ENCODE results near the gene CLDN1. TPM values are rescaled to one million over a fixed set of nuclear protein-coding genes. Genes with fewer than 3 reads are reported as not detected.

The CLDN1 gene
- total RNA-seq, 2 donors from 2014 or later = 1.4 to 11.4 TPM

DNA sequence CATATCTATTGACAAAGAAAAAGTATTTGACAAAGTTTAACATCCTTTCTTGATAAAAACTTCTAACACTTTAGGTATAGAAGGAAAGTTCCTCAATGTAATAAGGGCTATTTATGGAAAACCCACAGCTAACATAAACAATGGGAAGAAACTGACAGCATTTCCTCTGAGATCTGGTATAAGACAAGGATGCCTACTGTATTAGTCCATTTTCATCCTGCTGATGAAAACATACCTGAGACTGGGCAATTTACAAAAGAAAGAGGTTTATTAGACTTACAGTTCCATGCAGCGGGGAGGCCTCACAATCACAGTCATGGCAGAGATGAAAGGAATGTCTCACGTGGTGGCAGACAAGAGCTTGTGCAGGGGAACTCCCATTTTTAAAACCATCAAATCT is 17.8 kb upstream of the CLDN1 start:
- Mint-ChIP-seq H3K36me3 (peaks cover 5 to 10% of the 10 kb centered on the region in 2 donors), H3K9me3 (peaks cover 0 to 8% of the 10 kb centered on the region in 2 donors), H3K27ac (no peak overlapping the region)
- DNase-seq (ENCODE audit: low spot score in 2 of 2) (no peak), ATAC-seq (no peak)

- H3K36me3 Mint-ChIP-seq = peaks cover 5 to 10% of the 10 kb centered on the region in 2 donors
- H3K9me3 Mint-ChIP-seq = peaks cover 0 to 8% of the 10 kb centered on the region in 2 donors
- ATAC-seq = peak; percentile 45 to 63
- no peak overlapping the region for H3K27ac Mint-ChIP-seq
- DNase-seq (ENCODE audit: low spot score in 2 of 2) = no peak
Observed at GRCh38 chr3:190339130-190339529, 16.9 kb upstream of the CLDN1 start.

DNA sequence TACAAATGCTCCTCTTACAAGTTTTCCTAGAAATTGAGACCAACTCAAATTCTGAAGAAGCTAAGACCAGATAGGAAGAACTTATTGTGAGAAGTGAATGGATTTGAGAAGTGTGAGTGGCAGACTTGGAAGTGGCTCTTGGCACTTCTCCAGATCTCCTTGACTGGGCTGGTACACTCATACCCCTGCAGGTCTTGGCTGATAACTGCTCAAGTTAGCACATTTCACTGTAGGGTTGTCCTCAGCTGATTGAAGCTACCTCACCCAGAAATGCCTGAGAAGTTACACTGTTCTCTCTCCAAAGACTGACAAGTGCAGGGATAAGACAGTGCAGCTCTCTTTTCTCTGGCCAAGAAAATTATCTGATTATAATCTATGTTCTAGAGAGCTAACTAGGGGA is 16.5 kb upstream of the CLDN1 start:
- no peak overlapping the region for H3K27ac Mint-ChIP-seq
- ATAC-seq (no peak), DNase-seq (ENCODE audit: low spot score in 2 of 2) (no peak)
- peaks cover 5 to 10% of the 10 kb centered on the region in 2 donors for H3K36me3 Mint-ChIP-seq
- peaks cover 0 to 8% of the 10 kb centered on the region in 2 donors for H3K9me3 Mint-ChIP-seq

GRCh38 chr3:190337301-190337700 is 15.1 kb upstream of the CLDN1 start:
- no peak overlapping the region for H3K27ac Mint-ChIP-seq
- peaks cover 5 to 10% of the 10 kb centered on the region in 2 donors for H3K36me3 Mint-ChIP-seq
- peaks cover 0 to 8% of the 10 kb centered on the region in 2 donors for H3K9me3 Mint-ChIP-seq
- no peak for ATAC-seq
- no peak for DNase-seq (ENCODE audit: low spot score in 2 of 2)

- peaks cover 0 to 8% of the 10 kb centered on the region in 2 donors for H3K9me3 Mint-ChIP-seq
- DNase-seq (ENCODE audit: low spot score in 2 of 2) (no peak), ATAC-seq (no peak)
- H3K27ac Mint-ChIP-seq = no peak overlapping the region
- H3K36me3 Mint-ChIP-seq = peaks cover 5 to 10% of the 10 kb centered on the region in 2 donors
Observed at GRCh38 chr3:190336516-190337189, 14.4 kb upstream of the CLDN1 start.

DNA sequence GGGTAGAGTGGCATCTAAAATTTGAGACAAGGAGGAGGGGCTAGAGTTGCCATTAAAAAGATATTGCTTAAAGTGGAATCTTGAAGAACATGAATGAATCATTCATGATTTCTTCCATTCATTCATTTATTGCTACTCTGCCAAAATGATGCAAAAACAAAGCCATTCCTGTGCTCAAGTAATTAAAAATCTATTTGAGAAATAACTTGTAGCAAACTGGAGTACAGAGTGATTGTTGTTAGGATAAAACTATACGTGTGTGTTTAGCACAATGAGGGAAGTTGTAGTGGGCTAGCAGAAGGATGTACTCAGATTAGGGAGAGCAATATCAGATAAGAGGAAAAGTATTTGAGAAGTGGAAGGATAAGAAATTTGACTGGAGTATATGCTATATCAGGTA is 11.7 kb upstream of the CLDN1 start:
- H3K27ac Mint-ChIP-seq = no peak overlapping the region
- no peaks in the 10 kb centered on the region for H3K9me3 Mint-ChIP-seq
- ATAC-seq = no peak
- DNase-seq (ENCODE audit: low spot score in 2 of 2) = no peak
- no peaks in the 10 kb centered on the region for H3K36me3 Mint-ChIP-seq

- Mint-ChIP-seq H3K27ac (no peak overlapping the region), H3K36me3 (no peaks in the 10 kb centered on the region), H3K9me3 (no peaks in the 10 kb centered on the region)
- ATAC-seq (no peak), DNase-seq (ENCODE audit: low spot score in 2 of 2) (no peak)
Observed at GRCh38 chr3:190330936-190331734, 8.9 kb upstream of the CLDN1 start.

- no peak for DNase-seq (ENCODE audit: low spot score in 2 of 2)
- H3K27ac Mint-ChIP-seq = peak overlapping the region in 1 of 2 donors; percentile 30
- no peaks in the 10 kb centered on the region for H3K9me3 Mint-ChIP-seq
- no peak for ATAC-seq
- peaks cover 0 to under 1% of the 10 kb centered on the region in 2 donors for H3K36me3 Mint-ChIP-seq
Observed at GRCh38 chr3:190326930-190327329, 4.7 kb upstream of the CLDN1 start.

GRCh38 chr3:190326361-190326760 is 4.1 kb upstream of the CLDN1 start:
- DNase-seq (ENCODE audit: low spot score in 2 of 2) = no peak
- peak overlapping the region in 1 of 2 donors; percentile 30 for H3K27ac Mint-ChIP-seq
- no peaks in the 10 kb centered on the region for H3K9me3 Mint-ChIP-seq
- peaks cover 0 to 6% of the 10 kb centered on the region in 2 donors for H3K36me3 Mint-ChIP-seq
- no peak for ATAC-seq

DNA sequence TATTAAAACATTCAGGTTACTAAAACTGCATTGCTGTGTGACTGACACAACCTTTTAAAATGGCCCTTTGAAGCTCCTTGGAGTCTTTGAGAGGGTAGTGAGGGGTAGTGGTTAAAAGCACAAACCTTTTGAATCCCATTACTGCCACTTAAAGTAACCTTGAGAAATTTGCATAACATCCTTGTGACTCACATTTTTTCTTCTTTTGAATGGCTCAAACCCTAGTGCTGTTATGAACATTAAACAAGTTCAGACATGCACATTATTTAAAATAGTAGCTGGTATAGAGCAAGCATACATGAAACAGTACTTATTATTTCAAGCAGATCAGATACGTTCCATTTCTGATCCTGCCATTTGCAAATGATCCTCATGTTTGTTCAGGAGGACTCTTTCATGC is 3.7 kb upstream of the CLDN1 start:
- Mint-ChIP-seq H3K27ac (peak overlapping the region in 1 of 2 donors; percentile 30), H3K36me3 (peaks cover 0 to 11% of the 10 kb centered on the region in 2 donors), H3K9me3 (no peaks in the 10 kb centered on the region)
- ATAC-seq (peak; percentile 60 to 66), DNase-seq (ENCODE audit: low spot score in 2 of 2) (no peak)

DNA sequence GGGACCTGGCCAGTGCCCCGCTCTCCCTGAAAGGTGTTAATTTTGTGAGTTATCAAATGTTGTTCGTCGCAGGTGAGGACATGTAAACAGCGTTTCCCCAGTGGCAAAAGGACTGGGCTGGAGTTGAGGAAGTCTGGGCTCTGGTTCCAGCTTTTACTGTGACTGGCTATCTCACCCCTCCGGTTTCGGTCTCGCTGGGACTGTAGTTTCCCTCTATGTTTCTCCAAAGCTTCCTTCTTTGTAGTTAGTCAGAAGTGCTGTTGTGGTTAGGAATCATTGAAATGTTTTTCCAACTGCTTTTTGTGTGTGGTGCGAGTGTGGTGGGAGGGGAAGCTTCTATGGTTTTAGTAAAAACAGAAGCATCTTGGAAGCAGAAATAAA is 990 bp upstream of the CLDN1 start:
- H3K9me3 Mint-ChIP-seq = no peaks in the 10 kb centered on the region
- peak overlapping the region in 1 of 2 donors; percentile 1 for H3K27ac Mint-ChIP-seq
- peaks cover 0 to 13% of the 10 kb centered on the region in 2 donors for H3K36me3 Mint-ChIP-seq
- no peak for DNase-seq (ENCODE audit: low spot score in 2 of 2)
- ATAC-seq = no peak

GRCh38 chr3:190322604-190323245 is 479 bp upstream of the CLDN1 start:
- Mint-ChIP-seq H3K36me3 (peaks cover 0 to 13% of the 10 kb centered on the region in 2 donors), H3K27ac (peak overlapping the region; percentile 1 to 47), H3K9me3 (no peaks in the 10 kb centered on the region)
- no peak for DNase-seq (ENCODE audit: low spot score in 2 of 2)
- ATAC-seq = no peak

GRCh38 chr3:190320594-190321362 is 1.5 kb downstream of the CLDN1 start:
- DNase-seq (ENCODE audit: low spot score in 2 of 2) = no peak
- ATAC-seq = no peak
- no peaks in the 10 kb centered on the region for H3K9me3 Mint-ChIP-seq
- H3K27ac Mint-ChIP-seq = peak overlapping the region in 1 of 2 donors; percentile 45
- H3K36me3 Mint-ChIP-seq = peaks cover 0 to 13% of the 10 kb centered on the region in 2 donors

DNA sequence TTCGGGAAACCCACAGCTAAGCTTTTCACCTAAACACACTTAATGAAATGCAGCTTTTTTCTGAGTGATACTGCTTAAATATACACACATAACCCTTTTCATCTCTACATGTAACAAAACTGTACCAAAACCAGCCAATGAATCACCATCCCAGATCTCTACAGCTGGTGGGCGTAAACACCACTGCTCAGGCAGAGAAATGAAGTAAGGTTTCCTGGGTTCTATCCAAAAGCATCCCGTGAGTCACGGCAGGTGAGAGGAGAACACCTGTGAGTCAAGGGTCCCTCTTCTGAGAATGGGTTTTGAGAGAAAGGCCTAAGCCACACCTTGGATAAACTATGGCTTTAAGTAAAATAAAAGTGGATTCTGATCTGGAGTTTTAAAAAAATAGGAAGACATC is 2.6 kb downstream of the CLDN1 start:
- ATAC-seq (peak; percentile 77 to 84), DNase-seq (ENCODE audit: low spot score in 2 of 2) (peak in 1 of 2 donors; percentile 68)
- Mint-ChIP-seq H3K36me3 (peaks cover 0 to 13% of the 10 kb centered on the region in 2 donors), H3K9me3 (no peaks in the 10 kb centered on the region), H3K27ac (peak overlapping the region; percentile 12 to 88)

GRCh38 chr3:190318666-190319065 is 3.6 kb downstream of the CLDN1 start:
- peak overlapping the region in 1 of 2 donors; percentile 76 for H3K27ac Mint-ChIP-seq
- H3K9me3 Mint-ChIP-seq = no peaks in the 10 kb centered on the region
- peaks cover 0 to 13% of the 10 kb centered on the region in 2 donors for H3K36me3 Mint-ChIP-seq
- DNase-seq (ENCODE audit: low spot score in 2 of 2) = no peak
- ATAC-seq = peak; percentile 22 to 23

DNA sequence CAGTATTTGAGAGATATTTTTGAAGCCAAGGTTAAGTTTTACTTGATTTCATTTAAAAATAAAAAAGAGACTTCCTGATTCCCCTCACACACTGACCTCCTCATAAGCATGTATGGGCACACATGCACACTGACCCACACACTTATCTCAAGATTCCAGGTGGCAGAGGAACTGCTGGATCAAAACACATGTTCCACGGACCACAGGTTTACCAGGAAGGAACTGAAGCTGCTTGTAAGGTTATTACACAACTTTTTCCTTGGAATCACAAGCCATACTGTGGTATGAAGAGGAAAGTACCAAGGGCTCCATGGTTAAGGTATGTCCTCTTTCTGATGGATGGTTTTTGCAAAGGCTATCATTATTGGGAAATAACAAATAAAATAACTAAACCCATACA is 7.5 kb downstream of the CLDN1 start:
- ATAC-seq (no peak), DNase-seq (ENCODE audit: low spot score in 2 of 2) (no peak)
- Mint-ChIP-seq H3K9me3 (peaks cover 0 to 4% of the 10 kb centered on the region in 2 donors), H3K27ac (no peak overlapping the region), H3K36me3 (peaks cover 0 to 9% of the 10 kb centered on the region in 2 donors)
